SK-N-SH (cell line): ENCODE results near the gene RPS6KA5. TPM values are rescaled to one million over a fixed set of nuclear protein-coding genes. Genes with fewer than 3 reads are reported as not detected.

ENCODE experiments used
- CTCF ChIA-PET: fragments of 300-600, 350-600 bp; formaldehyde crosslinking; extraction: SDS; loops from one replicate; lab custom pipeline; 2021; lab: Yijun Ruan, JAX
- POLR2A ChIA-PET: fragments of 350-600 bp; sonication (Branson Sonifier 250); formaldehyde crosslinking; extraction: SDS; loops from one replicate; lab custom pipeline; 2020; ENCODE audit warnings: antibody characterized with exemption, inconsistent platforms; lab: Yijun Ruan, JAX
- DNase-seq: peaks from one replicate; pipeline ENCODE4 v3.0.0; 2012
- H2AFZ ChIP-seq: fragments of 200-600 bp; sonication (generic); 2 replicates; pipeline ENCODE4 v1.8.1; 2016; ENCODE audit warnings: antibody characterized with exemption, mild to moderate bottlenecking, low read depth
- H3F3A ChIP-seq: fragments of 200-600 bp; sonication (generic); replicated peaks from 2 replicates; pipeline ENCODE3; 2016; ENCODE audit warnings: antibody characterized with exemption, mild to moderate bottlenecking; ENCODE audit not compliant: insufficient read depth
- H3K27ac ChIP-seq, 2 experiments: fragments of 200-500 bp in 1 of 2; fragments of 200-600 bp in 1 of 2; sonication (Bioruptor generic) in 1 of 2; sonication (generic), shearing (Covaris generic) in 1 of 2; 2 replicates each; pipeline versions ENCODE4 v1.5.1 to v1.6.1; 2014 to 2016; ENCODE audit warnings: low read depth in 2 of 2, inconsistent platforms in 1 of 2, low read length in 1 of 2, mild to moderate bottlenecking in 1 of 2, mixed read lengths in 1 of 2
- H3K27me3 ChIP-seq: fragments of 200-600 bp; sonication (generic), shearing (Covaris generic); 2 replicates; pipeline ENCODE4 v1.6.1; 2016; ENCODE audit warnings: mixed run types; ENCODE audit not compliant: insufficient read depth
- H3K36me3 ChIP-seq, 2 experiments: fragments of 200-500 bp in 1 of 2; fragments of 200-600 bp in 1 of 2; sonication (Bioruptor generic) in 1 of 2; sonication (generic) in 1 of 2; replicated peaks in 1 of 2; 2 replicates each; pipeline versions ENCODE3 to v1.5.1; 2014 to 2016; ENCODE audit warnings: low read length in 1 of 2, mild to moderate bottlenecking in 1 of 2; ENCODE audit not compliant: insufficient read depth in 2 of 2, control insufficient read depth in 1 of 2
- H3K4me1 ChIP-seq, 2 experiments: fragments of 200-500 bp in 1 of 2; fragments of 200-600 bp in 1 of 2; sonication (Bioruptor generic) in 1 of 2; sonication (generic), shearing (Covaris generic) in 1 of 2; 2 replicates each; pipeline versions ENCODE4 v1.5.1 to v1.6.1; 2014 to 2016; ENCODE audit warnings: low read depth in 1 of 2, low read length in 1 of 2, mixed run types in 1 of 2; ENCODE audit not compliant: insufficient read depth in 2 of 2, control insufficient read depth in 1 of 2
- H3K4me2 ChIP-seq: fragments of 200-600 bp; sonication (generic), shearing (Covaris generic); 2 replicates; pipeline ENCODE4 v1.6.1; 2017; ENCODE audit warnings: mixed run types
- H3K4me3 ChIP-seq, 2 experiments: fragments of 200-500 bp in 1 of 2; fragments of 200-600 bp in 1 of 2; sonication (Bioruptor generic) in 1 of 2; sonication (generic), shearing (Covaris generic) in 1 of 2; 2 replicates each; pipeline versions ENCODE4 v1.5.1 to v1.8.1; 2014 to 2016; ENCODE audit warnings: low read depth in 2 of 2, inconsistent platforms in 1 of 2, low read length in 1 of 2, mild to moderate bottlenecking in 1 of 2, mixed read lengths in 1 of 2, moderate library complexity in 1 of 2
- H3K79me2 ChIP-seq: fragments of 200-600 bp; sonication (generic); 2 replicates; pipeline ENCODE4 v1.8.1; 2017; ENCODE audit warnings: mild to moderate bottlenecking; ENCODE audit not compliant: insufficient read depth
- H3K9ac ChIP-seq: fragments of 200-600 bp; sonication (generic); 2 replicates; pipeline ENCODE4 v1.6.1; 2017; ENCODE audit warnings: mixed run types
- H3K9me2 ChIP-seq: fragments of 200-600 bp; sonication (generic); 2 replicates; pipeline ENCODE4 v1.6.1; 2017; ENCODE audit warnings: mixed run types
- H3K9me3 ChIP-seq: fragments of 200-600 bp; sonication (generic); 2 replicates; pipeline ENCODE4 v1.6.1; 2017; ENCODE audit warnings: mixed run types, mild to moderate bottlenecking, moderate library complexity
- H4K20me1 ChIP-seq: fragments of 200-600 bp; sonication (generic); 2 replicates; pipeline ENCODE4 v1.6.1; 2017; ENCODE audit warnings: mild to moderate bottlenecking, mixed run types; ENCODE audit not compliant: insufficient read depth
- ELF1 ChIP-seq: IDR thresholded peaks from 2 replicates; pipeline ENCODE4 v1.4.0; 2012
- EP300 ChIP-seq, 2 experiments: IDR thresholded peaks; 2 replicates each; pipeline versions ENCODE4 v1.4.0 to v1.6.1; 2012; ENCODE audit warnings: borderline replicate concordance in 1 of 2, low read depth in 1 of 2, low read length in 1 of 2
- FOXJ3 ChIP-seq: sonication (generic); formaldehyde crosslinking; IDR thresholded peaks from 2 replicates; pipeline ENCODE4 v1.5.1; 2020; ENCODE audit warnings: mild to moderate bottlenecking, missing genetic modification reagents
- MXI1 ChIP-seq: IDR thresholded peaks from 2 replicates; pipeline ENCODE4 v1.6.1; 2012; ENCODE audit warnings: mild to moderate bottlenecking, low read depth, low read length, improper control_type of control experiment
- NFIC ChIP-seq: IDR thresholded peaks from 2 replicates; pipeline ENCODE4 v1.4.0; 2012; ENCODE audit warnings: borderline replicate concordance
- NRF1 ChIP-seq: IDR thresholded peaks from 2 replicates; pipeline ENCODE4 v1.6.1; 2012; ENCODE audit warnings: low read depth, mild to moderate bottlenecking, low read length
- POLR2AphosphoS5 ChIP-seq: IDR thresholded peaks from 2 replicates; pipeline ENCODE4 v1.6.1; 2012; ENCODE audit warnings: low read depth, low read length
- RAD21 ChIP-seq: IDR thresholded peaks from 2 replicates; pipeline ENCODE4 v1.6.1; 2012; ENCODE audit warnings: mild to moderate bottlenecking, low read length
- RFX5 ChIP-seq: IDR thresholded peaks from 2 replicates; pipeline ENCODE4 v1.6.1; 2012; ENCODE audit warnings: mild to moderate bottlenecking, improper control_type of control experiment, low read length
- SMC3 ChIP-seq: IDR thresholded peaks from 2 replicates; pipeline ENCODE4 v1.6.1; 2012; ENCODE audit warnings: low read depth, low read length, improper control_type of control experiment
- TAF1 ChIP-seq: IDR thresholded peaks from 2 replicates; pipeline ENCODE4 v1.6.1; 2012; ENCODE audit warnings: low read depth, mild to moderate bottlenecking, low read length, moderate library complexity, borderline replicate concordance
- TEAD4 ChIP-seq: IDR thresholded peaks from 2 replicates; pipeline ENCODE4 v1.4.0; 2012; ENCODE audit warnings: mild to moderate bottlenecking, borderline replicate concordance; ENCODE audit not compliant: insufficient read depth
- WGBS: methylation state at CpG from one replicate; pipeline ENCODE4 v1.1.6; 2017; ENCODE audit warnings: low lambda C conversion rate; 5-methylcytosine and 5-hydroxymethylcytosine counted together
- polyA plus RNA-seq, 3 experiments: library from polyadenylated mRNA; depleted of rRNA; stranded (reverse); fragments of >200 nt; gene quantifications; 2 replicates each; pipeline ENCODE4 v1.2.3, GENCODE V29; 2012
- TF ChIP-seq, protein P1 (sequence below): fragments of 150-350 bp; IDR thresholded peaks from 2 replicates; pipeline ENCODE4 v1.6.1; 2017; ENCODE audit warnings: antibody characterized with exemption, low read length, low read depth, borderline replicate concordance
- TF ChIP-seq, protein P2 (sequence below): IDR thresholded peaks from 2 replicates; pipeline ENCODE4 v1.4.0; 2012; ENCODE audit warnings: low read depth, borderline replicate concordance
- TF ChIP-seq, protein P3 (sequence below): fragments of 200-600 bp; sonication (generic); IDR thresholded peaks from 2 replicates; pipeline ENCODE4 v1.6.1; 2017; ENCODE audit warnings: antibody characterized with exemption, mild to moderate bottlenecking, moderate library complexity
- TF ChIP-seq, protein P4 (sequence below): IDR thresholded peaks from 2 replicates; pipeline ENCODE4; 2012

Gene RPS6KA5
- polyA plus RNA-seq, 1 of the 3 experiments (the other 2 are of a cell fraction) = 0.67 TPM

DNA sequence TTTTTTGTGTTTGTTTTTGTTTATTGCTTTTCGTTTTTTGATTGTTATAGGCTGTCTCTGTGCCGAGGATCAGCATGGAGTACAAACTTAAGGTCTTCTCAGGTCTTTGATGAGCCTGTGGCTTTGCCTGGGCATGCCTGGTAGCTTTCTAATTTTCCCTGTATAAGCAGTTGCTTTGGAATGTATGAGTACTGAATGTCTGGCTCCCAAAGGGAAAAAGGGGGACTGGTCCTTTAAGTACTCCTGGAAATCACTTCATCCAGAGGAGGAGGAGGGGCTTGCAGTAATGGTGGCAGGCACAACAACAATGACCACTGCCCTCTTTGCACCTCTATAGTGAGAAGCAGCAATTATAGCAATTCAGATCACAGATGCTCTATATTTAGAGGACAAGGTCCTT is 176.7 kb downstream of the RPS6KA5 start:
- ChIA-PET CTCF (no interaction called here), POLR2A (no interaction called here)
- no peak overlapping the region for H3K4me2 ChIP-seq
- no peaks in the 10 kb centered on the region for H3F3A ChIP-seq
- no peaks in the 10 kb centered on the region for H3K36me3 ChIP-seq
- no peak overlapping the region for H2AFZ ChIP-seq
- H3K9me2 ChIP-seq = no peaks in the 10 kb centered on the region
- no peak overlapping the region for H3K4me3 ChIP-seq
- no peaks in the 10 kb centered on the region for H3K4me1 ChIP-seq
- TF ChIP-seq, protein P1, sequence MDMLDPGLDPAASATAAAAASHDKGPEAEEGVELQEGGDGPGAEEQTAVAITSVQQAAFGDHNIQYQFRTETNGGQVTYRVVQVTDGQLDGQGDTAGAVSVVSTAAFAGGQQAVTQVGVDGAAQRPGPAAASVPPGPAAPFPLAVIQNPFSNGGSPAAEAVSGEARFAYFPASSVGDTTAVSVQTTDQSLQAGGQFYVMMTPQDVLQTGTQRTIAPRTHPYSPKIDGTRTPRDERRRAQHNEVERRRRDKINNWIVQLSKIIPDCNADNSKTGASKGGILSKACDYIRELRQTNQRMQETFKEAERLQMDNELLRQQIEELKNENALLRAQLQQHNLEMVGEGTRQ = no peak
- TF ChIP-seq ELF1 (no peak), RFX5 (no peak), RAD21 (no peak), NRF1 (no peak), TAF1 (no peak), FOXJ3 (CRISPR knock-in tag) (no peak), NFIC (no peak), TEAD4 (no peak), SMC3 (no peak), POLR2AphosphoS5 (no peak), MXI1 (no peak), EP300 (IDR thresholded peaks at IDR 0.05; ENCODE audit: borderline replicate concordance in 1 of 2, low read depth in 1 of 2, low read length in 1 of 2) (no peak)
- TF ChIP-seq, protein P2, sequence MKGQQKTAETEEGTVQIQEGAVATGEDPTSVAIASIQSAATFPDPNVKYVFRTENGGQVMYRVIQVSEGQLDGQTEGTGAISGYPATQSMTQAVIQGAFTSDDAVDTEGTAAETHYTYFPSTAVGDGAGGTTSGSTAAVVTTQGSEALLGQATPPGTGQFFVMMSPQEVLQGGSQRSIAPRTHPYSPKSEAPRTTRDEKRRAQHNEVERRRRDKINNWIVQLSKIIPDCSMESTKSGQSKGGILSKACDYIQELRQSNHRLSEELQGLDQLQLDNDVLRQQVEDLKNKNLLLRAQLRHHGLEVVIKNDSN = no peak
- TF ChIP-seq, protein P3, sequence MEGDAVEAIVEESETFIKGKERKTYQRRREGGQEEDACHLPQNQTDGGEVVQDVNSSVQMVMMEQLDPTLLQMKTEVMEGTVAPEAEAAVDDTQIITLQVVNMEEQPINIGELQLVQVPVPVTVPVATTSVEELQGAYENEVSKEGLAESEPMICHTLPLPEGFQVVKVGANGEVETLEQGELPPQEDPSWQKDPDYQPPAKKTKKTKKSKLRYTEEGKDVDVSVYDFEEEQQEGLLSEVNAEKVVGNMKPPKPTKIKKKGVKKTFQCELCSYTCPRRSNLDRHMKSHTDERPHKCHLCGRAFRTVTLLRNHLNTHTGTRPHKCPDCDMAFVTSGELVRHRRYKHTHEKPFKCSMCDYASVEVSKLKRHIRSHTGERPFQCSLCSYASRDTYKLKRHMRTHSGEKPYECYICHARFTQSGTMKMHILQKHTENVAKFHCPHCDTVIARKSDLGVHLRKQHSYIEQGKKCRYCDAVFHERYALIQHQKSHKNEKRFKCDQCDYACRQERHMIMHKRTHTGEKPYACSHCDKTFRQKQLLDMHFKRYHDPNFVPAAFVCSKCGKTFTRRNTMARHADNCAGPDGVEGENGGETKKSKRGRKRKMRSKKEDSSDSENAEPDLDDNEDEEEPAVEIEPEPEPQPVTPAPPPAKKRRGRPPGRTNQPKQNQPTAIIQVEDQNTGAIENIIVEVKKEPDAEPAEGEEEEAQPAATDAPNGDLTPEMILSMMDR = no peak
- TF ChIP-seq, protein P4, sequence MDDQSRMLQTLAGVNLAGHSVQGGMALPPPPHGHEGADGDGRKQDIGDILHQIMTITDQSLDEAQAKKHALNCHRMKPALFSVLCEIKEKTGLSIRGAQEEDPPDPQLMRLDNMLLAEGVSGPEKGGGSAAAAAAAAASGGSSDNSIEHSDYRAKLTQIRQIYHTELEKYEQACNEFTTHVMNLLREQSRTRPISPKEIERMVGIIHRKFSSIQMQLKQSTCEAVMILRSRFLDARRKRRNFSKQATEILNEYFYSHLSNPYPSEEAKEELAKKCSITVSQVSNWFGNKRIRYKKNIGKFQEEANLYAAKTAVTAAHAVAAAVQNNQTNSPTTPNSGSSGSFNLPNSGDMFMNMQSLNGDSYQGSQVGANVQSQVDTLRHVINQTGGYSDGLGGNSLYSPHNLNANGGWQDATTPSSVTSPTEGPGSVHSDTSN = no peak
- H3K9ac ChIP-seq = no peak overlapping the region
- no peaks in the 10 kb centered on the region for H3K79me2 ChIP-seq
- 53% methylated on average over 2 of the region's 2 CpGs for WGBS
- H3K9me3 ChIP-seq = peaks cover 9% of the 10 kb centered on the region; the same call in 1 of the 2 replicates
- no peaks in the 10 kb centered on the region for H4K20me1 ChIP-seq
- no peak for DNase-seq
- H3K27ac ChIP-seq = no peak overlapping the region
- H3K27me3 ChIP-seq = no peaks in the 10 kb centered on the region
